NOMO-1 treated with DMSO at 0.1 percent for 48 hours (cell line): ENCODE data around the gene CDK19.
"Not testable (repeated sequence)": the region's sequence is repeated elsewhere in the genome, so short reads cannot be mapped to it uniquely, and the experiment has no call there.

Experiments used
- DNase-seq: peaks from one replicate; lab custom pipeline; 2025; ENCODE audit not compliant: unreplicated experiment; lab: John Stamatoyannopoulos, UW

Gene CDK19

DNA sequence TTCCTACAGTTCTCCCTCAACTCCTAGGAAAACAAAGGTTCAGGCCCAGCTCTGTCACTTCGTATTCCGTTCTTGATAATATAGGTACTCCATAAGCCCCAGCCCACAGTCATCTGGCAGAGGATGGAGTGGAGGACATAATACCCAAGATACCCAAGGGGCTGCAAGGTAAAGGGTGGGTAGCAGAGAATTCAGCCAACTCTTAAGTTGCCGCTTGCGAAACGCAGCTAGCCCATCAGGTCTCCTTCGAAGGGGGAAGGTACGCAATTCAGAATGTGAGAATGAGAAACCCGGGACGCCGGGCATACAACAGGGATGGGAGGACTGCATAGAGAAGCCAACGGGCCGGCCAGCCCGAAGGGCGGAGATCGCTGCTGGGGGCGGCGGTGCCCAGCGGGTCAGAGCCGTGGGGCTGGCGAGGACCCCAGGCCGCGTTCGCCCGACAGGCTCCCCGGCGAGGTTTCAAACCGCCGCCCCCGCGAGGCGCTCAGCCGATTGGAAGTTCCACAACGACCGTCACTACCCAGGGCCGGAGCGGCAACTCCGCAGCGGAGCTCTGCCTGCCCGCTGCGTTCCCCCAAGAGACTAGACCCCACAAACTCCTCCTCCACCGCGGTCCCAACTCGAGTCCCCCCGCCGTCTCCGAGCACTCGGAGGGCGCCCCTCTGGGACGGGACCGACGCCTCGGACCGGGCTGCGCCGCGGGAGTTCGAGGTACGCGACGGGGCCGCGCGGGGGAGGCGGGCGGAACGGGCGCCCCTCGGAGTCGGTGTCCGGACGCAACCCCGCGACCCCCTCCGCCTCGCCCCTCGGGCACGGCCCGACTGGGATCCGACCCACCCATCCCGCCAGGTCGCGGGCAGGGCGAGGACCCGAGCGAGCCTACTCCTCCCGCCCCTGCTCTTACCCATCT, 911 bp downstream of the CDK19 start:
- peak; percentile 46 for DNase-seq

DNA sequence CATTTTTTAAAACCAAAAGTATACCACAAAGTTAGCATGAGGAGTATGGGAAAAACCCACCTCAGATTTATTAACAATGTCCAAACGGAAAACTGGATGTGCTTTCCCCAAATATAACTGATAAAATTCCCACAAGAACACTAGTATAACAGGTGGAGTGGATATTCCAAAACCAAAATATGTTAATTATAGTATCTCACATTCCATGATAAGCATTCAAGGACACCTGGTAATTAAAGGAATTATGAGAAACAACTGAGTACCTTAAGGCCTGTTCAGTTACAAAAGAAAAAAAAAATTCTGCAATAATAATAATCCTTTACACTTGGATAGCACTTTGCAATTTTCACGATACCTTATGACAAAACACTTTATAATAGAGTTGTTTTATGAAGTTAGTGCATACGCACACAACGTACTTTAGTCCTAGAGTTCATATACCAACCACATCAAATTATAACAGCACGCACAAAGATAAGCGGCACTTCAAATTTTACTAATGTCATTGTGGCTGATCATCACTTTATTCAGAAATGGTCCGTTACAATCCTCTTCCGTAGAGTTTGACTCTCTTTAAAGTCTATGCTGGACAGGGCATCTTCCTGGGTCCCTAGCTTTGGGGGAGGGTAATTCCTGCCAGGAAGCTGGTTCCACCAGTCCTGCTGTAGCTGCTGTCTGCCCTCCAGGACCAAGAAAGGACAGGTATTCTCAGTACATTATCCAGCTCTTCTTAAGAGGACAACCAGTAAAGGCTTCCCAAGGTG, 1.7 kb downstream of the CDK19 start:
- no peak for DNase-seq

DNA sequence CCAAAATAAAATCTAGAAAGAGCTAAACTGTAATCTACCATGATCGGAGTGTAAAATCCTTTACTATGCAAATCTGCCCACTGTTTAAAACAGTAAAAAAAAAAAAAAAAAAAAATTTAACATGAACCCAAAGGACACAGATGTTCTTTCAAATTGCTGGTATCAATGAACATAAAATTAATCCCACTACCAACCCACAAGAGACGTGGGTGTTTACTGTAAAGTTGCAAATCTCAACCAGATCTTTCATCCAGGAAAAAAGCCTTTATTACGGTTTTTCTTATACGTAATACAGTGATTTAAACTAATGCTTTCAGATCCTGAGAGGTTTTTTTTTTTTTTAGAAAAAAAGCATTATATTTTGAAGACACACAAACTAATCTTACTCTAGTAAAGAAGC, 2.5 kb downstream of the CDK19 start:
- no peak for DNase-seq

DNA sequence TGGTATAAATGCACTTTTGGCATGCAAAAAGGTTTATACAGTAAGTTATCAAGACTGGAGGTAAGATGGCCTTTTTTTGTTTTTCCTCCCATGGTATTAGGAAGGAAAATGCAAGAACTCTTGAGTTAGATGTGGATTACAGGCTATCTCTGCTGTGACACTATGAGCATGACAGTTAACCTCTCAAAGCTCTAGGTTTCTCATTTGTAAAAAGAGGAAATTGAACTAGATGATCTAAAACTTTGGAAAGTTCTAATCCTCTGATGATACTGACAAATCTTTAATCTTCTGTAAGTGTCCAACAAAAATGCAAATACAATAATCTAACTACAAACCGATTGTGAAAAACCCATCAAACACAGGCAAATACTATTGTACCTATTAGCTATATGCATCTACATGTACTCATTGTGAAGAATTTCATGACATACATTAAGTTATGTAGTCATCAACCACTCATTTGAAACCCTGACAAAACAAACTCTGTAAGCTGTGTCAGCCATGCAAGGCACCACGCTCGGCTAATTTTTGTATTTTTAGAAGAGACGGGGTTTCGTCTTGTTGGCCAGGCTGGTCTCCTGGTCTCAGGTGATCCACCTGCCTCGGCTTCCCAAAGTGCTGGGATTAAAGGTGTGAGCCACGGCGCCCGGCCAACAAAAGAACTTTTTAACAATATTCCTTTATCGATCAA, 4.2 kb downstream of the CDK19 start:
- no peak for DNase-seq

DNA sequence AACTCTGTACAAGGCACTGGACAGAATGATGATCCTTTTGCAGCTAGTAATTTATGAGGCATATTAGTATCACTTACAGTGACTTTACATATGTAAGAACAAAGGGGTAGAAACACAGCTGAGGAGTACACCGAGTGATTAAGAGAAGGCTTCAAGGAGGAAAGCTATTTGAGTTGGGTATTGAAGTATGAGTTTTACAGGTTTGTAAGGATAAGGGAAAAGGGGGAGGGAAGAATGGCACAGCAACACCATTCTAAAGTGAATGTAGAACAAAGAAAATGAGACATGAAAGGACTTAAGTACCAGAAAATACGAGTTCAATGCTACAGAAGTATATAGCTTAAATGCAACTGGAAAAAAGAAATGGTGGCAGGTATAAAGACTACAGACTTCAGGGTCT, 5.5 kb downstream of the CDK19 start:
- DNase-seq, result no peak

DNA sequence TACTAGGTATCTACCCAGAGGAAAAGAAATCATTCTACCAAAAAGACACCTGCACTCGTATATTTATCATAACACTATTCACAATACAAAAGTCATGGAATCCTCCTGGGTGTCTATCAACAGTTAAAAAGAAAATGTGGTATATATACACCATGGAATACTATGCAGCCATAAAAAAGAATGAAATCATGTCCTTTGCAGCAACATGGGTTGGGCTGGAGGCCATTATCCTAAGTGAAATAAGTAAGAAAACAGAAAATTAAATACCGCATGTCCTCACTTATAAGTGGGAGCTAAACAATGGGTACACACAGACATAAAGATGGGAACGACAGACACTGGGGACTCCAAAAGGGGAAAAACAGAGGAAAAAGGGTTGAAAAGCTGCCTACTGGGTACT, 13.1 kb downstream of the CDK19 start:
- not testable (repeated sequence) for DNase-seq

DNA sequence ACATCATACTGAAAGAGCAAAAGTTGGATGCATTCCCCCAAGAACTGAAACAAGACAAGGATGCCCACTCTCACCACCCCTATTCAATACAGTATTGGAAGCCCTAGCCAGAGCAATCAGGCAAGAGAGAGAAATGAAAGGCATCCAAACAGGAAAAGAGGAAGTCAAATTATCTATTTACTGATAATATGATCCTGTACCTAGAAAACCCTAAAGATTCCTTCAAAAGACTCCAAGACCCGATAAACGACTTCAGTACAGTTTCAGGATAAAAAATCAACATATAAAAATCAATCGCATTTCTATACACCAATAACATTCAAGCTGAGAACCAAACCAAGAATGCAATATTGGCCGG, 14.5 kb downstream of the CDK19 start:
- DNase-seq, result no peak

DNA sequence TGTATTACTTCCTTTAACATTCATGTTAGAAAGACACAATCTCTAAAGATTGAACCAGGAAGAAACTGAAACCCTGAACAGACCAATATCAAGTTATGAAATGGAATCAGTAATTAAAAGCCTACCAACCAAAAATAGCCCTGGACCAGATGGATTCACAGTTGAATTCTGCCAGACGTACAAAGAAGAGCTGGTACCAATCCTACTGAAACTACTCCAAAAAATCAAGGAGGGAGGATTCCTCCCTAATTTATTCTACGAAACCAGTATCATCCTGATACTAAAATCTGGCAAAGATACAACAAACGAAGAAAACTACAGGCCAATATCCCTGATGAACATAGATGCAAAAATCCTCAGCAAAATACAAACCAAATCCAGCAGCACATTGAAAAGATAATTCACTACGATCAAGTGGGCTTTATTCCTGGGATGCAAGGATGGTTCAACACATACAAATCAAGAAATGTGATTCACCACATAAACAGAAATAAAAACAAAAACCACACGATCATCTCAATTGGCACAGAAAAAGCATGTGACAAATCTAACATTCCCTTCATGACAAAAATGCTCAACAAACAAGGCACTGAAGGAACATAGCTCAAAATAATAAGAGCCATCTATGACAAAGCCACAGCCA, 15.0 kb downstream of the CDK19 start:
- no peak for DNase-seq

DNA sequence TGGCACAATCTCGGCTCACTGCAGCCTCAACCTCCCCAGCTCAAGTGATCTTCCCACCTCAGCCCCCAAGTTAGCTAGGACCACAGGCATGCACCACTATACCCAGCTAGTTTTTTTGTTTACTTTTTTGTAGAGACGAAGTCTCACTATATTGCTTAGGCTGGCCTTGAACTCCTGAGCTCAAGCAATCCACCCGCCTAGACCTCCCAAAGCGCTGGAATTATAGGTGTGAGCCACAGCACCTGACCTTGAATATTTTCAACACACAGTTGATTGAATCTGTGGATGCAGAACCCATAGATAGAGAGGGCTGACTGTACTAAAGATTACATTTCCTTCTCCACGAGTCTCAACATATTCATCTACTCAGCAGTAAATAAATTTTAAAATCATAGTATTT, 15.6 kb downstream of the CDK19 start:
- no peak for DNase-seq

DNA sequence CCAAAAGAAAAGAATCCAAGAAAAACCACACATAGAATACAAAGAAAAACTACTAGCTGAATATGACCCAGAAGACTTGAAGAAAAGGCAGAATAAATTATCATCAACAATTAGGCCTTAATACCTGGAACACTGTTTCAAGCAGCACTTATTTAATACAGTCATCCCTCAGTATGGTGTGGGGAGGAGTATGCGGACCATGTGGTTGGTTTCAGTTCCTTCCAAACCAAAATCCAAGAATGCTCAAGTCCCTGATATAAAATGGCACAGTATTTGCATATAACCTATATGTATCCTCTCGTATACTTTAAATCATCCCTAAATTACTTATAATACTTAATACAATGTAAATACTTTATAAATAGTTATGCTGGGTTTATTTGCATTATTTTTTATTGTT, 16.1 kb downstream of the CDK19 start:
- peak; percentile 57 for DNase-seq

DNA sequence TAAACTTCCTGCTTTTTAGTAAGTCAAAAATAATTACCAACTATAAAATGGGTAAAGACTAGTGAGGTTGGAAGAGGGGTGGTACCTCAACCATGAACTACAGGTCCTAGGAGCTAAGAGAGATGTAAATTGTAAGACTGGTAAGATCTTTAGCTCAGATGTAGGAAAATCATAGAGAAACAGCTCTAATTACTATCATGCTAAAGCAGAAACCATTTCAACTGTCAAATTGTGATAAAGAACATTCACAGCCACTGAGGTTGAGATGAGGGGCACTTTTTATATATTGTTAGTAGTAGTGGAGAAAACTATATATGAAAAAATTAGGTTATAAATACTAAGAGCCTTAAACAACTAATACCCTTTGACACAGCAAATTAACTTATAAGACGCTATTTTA, 20.0 kb downstream of the CDK19 start:
- DNase-seq, result no peak

DNA sequence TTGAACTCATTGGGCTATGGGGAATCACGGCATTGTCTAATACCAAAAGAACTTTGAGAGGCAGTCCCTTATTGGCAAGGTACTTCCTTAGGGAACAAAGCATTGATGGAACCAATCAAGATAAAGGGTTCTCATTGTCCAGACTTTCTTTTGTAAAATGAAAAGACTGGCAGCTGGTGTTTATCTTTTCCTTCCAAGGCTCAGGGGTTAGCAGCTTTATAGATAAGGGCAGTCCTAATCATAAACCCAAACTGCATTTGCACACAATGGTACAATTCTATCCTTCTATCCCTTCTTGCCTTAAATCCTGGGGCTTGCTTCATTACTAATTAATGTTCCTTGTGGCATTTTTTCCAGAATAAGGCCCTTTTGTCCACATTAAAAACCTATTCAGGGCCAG, 28.6 kb downstream of the CDK19 start:
- DNase-seq, result no peak

DNA sequence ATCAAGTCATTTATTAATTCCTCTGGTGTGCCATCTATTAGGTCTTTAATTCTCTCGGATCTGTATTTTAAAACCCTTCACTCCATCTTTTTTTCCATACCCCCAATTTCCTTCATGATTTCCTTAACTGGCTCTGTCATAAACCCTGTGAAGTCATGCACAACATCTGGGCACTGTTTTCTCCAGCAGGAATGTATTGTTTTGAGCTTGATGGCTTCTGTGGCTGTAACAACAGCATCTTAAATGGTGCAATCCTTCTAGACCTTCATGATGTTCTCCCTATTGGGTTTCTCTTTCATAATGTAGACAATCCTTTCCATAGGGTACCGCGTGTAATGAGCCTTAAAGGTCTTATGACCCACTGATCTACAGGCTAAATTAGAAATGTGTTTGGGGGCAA, 29.0 kb downstream of the CDK19 start:
- DNase-seq, result no peak

DNA sequence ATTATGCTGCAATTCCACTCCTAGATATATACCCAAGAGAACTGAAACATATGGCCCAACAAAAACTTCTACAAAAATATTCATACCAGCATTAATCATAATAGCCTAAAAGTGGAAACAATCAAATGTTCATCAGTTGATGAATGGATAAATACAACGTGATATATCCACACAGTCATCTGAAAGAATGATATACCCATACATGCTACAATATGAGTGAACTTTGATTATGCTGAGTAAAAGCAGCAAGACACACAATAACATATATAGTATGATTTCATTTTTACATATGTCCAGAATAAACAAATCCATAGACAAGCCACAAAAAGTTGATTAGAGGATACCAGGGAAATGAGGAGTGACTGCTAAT, 30.7 kb downstream of the CDK19 start:
- DNase-seq, result no peak

DNA sequence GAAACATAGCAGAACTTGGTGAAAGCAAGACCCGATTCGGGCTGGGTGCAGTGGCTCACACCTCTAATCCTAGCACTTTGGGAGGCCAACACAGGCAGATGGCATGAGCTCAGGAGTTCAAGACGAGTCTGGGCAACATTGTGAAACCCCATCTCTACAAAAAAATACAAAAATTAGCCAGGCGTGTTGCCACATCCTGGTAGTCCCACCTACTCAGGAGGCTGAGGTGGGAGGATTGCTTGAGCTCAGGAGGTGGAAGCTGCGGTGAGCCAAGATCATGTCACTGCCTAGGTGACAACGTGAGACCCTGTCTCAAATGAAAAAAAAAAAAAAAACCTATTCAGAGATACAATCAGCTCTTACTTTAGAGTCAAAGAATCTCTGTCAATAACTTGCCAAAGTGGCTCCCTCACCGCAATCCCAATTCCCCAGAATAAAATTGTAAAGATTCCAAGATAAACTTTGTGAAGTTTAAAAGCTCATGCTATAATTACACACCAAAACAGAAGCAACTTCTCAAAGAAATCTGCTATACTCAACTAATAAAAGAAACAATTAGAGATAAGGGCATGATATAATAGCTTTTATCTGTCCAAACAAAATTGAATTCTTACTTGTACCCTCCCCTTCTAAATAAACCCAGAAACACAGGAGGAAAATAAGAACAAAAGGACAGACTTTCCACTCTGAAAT, 33.6 kb downstream of the CDK19 start:
- no peak for DNase-seq

DNA sequence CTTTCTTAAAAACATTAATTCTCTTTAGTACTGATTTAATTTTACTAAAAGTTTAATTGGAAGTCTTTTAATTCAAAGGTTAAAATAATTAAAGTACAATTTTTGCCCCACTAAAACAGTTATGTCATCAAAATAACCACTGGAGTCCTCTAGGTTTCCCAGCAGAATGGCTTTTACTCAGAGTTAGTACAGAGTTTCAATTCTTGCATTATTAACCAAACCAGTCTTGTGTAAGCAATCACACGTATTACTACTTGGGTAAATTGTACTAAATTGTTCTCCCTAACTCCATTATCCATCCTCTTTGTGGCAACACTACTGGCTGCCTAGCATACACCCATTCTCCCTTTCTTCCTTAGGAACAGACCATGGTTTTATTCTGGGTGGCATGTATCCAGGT, 36.9 kb downstream of the CDK19 start:
- no peak for DNase-seq

DNA sequence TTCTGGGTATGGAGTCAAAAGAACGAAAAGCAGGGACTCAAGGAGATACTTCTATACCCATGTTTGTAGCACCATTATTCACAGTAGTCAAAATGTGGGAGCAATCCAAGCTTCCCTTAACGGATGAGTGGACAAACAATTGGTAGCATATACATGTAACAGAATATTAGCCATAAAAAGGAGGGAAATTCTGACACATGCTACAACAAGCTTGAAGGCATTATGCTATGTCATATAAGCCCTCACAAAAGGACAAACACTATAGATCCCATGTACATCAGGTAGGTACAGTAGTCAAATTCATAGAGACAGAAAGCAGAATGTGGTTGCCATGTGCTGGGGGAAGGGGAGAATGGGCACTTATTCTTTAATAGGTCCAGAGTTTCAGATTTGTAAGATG, 37.6 kb downstream of the CDK19 start:
- no peak for DNase-seq

DNA sequence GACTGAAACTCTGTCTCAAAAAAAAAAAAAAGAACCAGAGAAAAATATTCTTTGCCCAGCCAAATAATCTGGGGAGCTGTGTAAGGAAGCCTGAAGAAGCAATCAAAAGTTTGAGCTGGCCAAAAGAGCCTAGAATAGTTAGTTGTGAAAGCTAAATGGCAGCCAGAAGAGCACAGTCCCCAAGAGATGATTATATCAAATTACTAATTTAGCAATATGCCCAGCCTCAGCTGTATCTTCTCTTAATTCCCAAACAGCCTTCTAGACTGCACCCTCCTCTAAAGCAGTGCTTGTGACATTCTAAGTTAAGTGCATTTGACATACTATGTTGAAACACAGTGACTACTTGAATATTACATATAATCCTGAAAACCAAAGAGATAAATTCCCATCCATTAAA, 38.9 kb downstream of the CDK19 start:
- no peak for DNase-seq

DNA sequence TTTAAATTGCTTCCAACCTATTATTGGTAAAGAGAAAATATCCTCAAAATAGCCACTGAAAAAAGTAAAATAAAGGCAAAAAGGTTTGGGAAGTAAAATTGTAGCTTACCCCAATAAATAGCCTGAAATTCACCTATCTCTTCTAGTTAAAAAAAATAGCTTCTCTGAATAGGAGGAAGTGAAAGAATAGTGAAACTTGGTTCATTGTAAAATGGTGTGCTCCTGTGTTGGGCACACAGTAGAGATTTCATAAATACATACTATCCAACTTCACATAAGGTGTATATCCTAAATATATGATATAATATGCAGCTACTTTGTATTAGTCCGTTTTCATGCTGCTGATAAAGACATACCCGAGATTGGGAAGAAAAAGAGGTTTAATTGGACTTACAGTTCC, 45.3 kb downstream of the CDK19 start:
- DNase-seq, result peak; percentile 38

DNA sequence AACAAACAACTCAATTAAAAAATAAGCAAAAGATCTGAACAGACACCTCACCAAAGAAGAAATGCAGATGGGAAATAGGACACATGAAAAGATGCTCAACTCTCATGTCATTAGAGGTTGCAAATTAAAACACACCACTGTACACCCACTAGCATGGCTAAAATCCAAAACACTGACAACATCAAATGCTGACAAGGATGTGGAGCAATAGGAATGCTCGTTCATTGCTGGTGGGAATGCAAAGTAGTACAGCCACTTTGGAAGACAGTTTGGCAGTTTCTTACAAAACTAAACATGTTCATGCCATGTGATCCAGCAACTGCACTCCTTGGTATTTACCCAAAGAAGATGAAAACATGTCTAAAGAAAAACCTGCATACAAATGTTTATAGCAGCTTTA, 47.2 kb downstream of the CDK19 start:
- DNase-seq, result no peak

DNA sequence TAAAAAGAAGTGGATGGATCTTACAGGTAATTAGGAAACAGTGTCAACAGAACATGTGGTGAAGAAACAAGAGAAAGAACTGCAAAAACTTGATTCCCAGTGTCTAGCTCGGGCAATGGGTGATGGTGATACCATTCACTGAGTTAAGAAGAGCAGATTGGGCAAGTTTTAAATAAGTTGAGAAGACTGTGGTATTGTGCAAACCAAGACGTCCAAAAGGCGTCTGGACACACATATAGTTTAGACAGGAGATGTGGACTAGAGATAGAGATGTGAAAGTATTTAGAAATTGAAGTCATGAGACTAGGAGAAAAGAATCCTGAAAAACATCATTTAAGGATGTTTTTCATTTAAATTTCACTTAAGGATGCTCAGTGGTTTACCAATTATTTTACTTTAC, 53.9 kb downstream of the CDK19 start:
- peak; percentile 60 for DNase-seq
